ENCODE data around the gene MNT.

DNA sequence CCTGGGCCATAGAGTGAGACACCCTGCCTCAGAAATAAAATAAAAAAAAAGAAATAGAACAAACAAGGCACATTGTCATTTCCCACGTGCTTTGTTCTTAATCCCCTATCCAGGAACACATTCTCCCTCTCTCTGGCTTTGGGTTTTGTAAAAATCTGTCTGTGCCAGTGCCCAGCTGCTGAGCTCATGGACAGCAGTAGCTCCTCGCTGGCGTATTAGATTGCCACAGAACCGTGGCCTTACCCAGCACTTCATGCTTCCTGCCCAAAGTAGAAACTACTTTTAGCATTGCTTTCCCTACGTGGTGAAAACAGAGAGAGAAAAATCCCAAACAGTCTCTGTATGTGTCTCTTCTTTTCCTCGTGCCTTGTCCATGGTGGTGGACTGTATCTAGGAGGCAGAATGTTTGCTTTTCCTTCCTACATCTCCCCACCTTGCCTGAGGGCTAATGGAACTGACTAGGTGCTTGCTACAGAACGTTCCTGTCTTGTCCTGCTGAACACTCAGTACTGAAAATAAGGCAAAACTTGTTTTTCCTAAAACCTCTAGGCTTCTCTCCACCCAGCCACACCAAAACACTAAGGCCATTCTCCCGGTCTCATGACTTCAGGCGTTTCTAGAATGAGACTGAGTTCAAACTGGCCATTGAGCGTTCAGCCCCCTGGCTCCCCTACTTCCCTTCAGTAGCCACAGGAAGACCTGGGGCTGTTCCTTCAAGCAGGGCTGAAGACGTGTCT is 26.1 kb downstream of the MNT start:
- TF ChIP-seq, protein P1, sequence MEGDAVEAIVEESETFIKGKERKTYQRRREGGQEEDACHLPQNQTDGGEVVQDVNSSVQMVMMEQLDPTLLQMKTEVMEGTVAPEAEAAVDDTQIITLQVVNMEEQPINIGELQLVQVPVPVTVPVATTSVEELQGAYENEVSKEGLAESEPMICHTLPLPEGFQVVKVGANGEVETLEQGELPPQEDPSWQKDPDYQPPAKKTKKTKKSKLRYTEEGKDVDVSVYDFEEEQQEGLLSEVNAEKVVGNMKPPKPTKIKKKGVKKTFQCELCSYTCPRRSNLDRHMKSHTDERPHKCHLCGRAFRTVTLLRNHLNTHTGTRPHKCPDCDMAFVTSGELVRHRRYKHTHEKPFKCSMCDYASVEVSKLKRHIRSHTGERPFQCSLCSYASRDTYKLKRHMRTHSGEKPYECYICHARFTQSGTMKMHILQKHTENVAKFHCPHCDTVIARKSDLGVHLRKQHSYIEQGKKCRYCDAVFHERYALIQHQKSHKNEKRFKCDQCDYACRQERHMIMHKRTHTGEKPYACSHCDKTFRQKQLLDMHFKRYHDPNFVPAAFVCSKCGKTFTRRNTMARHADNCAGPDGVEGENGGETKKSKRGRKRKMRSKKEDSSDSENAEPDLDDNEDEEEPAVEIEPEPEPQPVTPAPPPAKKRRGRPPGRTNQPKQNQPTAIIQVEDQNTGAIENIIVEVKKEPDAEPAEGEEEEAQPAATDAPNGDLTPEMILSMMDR (IDR thresholded peaks at IDR 0.05), result no peak
- TF ChIP-seq POLR2A (IDR thresholded peaks at IDR 0.05), result no peak
